Skeletal muscle tissue (tissue), 4 donors: ENCODE measurements around the gene NEUROD1. TPM values are rescaled to one million over a fixed set of nuclear protein-coding genes. Genes with fewer than 3 reads are reported as not detected.
"Not testable (repeated sequence)": the region's sequence is repeated elsewhere in the genome, so short reads cannot be mapped to it uniquely, and the experiment has no call there.

Experiments used
- H3K27ac ChIP-seq: one replicate; pipeline ENCODE4 v1.7.0; 2013; ENCODE audit warnings: mild to moderate bottlenecking, low read depth, low read length, inconsistent platforms
- H3K27me3 ChIP-seq, 3 donors: one replicate each; pipeline ENCODE4 v1.7.0; 2013; ENCODE audit warnings: low read length in 3 of 3; ENCODE audit not compliant: control insufficient read depth in 3 of 3, insufficient read depth in 3 of 3
- H3K36me3 ChIP-seq, 3 donors: one replicate each; pipeline ENCODE4 v1.7.0; 2013; ENCODE audit warnings: low read length in 3 of 3; ENCODE audit not compliant: control insufficient read depth in 3 of 3, insufficient read depth in 3 of 3
- H3K4me1 ChIP-seq, 3 donors: one replicate each; pipeline ENCODE4 v1.7.0; 2013; ENCODE audit warnings: low read length in 3 of 3, mild to moderate bottlenecking in 3 of 3; ENCODE audit not compliant: control insufficient read depth in 3 of 3, insufficient read depth in 3 of 3
- H3K4me3 ChIP-seq, 3 donors: one replicate each; pipeline ENCODE4 v1.7.0; 2013; ENCODE audit warnings: low read length in 3 of 3
- H3K9ac ChIP-seq, 3 donors: one replicate each; pipeline ENCODE4 v1.7.0; 2013; ENCODE audit warnings: low read length in 3 of 3, mild to moderate bottlenecking in 3 of 3, moderate library complexity in 2 of 3, low read depth in 1 of 3
- H3K9me3 ChIP-seq, 3 donors: one replicate each; pipeline ENCODE4 v1.7.0; 2013; ENCODE audit warnings: low read length in 3 of 3; ENCODE audit not compliant: control insufficient read depth in 3 of 3
- total RNA-seq: library from RNA; depleted of rRNA; stranded (reverse); fragments of >200 nt; gene quantifications from one replicate; pipeline ENCODE4 v1.2.3, GENCODE V29; 2014
- donor health status: Osteomylitis.

The NEUROD1 gene
- not detected for total RNA-seq

- Histone ChIP-seq H3K27ac (no peak within 1 kb of the TSS), H3K27me3 (peaks cover 74 to 76% (median 74%) of the 10 kb centered on the region in 3 donors), H3K9ac (no peak within 1 kb of the TSS), H3K36me3 (no peaks in the 10 kb centered on the region), H3K4me1 (peaks cover 0 to 19% (median 11%) of the 10 kb centered on the region in 3 donors), H3K9me3 (peaks cover 0 to 3% (median 0%) of the 10 kb centered on the region in 3 donors), H3K4me3 (peak within 1 kb of the TSS; percentile 1 to 49 (median 2))
Measured at GRCh38 chr2:181680055-181680936, at the start of gene NEUROD1. Gene NEUROD1 (minus strand): TSS chr2:181680517. CDS start chr2:181678860, 1,657 bp downstream.

- H3K9ac ChIP-seq, result no peak overlapping the region
- H3K4me1 ChIP-seq, result no peaks in the 10 kb centered on the region
- no peaks in the 10 kb centered on the region for H3K9me3 ChIP-seq
- H3K36me3 ChIP-seq, result no peaks in the 10 kb centered on the region
- H3K27me3 ChIP-seq, result no peaks in the 10 kb centered on the region
- H3K27ac ChIP-seq, result no peak overlapping the region
- H3K4me3 ChIP-seq, result no peak overlapping the region
Measured at GRCh38 chr2:181725476-181725875, 45.2 kb upstream of the NEUROD1 start.

GRCh38 chr2:181724662-181725061 is 44.3 kb upstream of the NEUROD1 start:
- Histone ChIP-seq H3K27ac (no peak overlapping the region), H3K4me3 (no peak overlapping the region), H3K4me1 (no peaks in the 10 kb centered on the region), H3K9ac (no peak overlapping the region), H3K36me3 (no peaks in the 10 kb centered on the region), H3K9me3 (no peaks in the 10 kb centered on the region), H3K27me3 (no peaks in the 10 kb centered on the region)

GRCh38 chr2:181723731-181724130 is 43.4 kb upstream of the NEUROD1 start:
- Histone ChIP-seq H3K4me3 (no peak overlapping the region), H3K9me3 (no peaks in the 10 kb centered on the region), H3K36me3 (no peaks in the 10 kb centered on the region), H3K27me3 (no peaks in the 10 kb centered on the region), H3K4me1 (no peaks in the 10 kb centered on the region), H3K9ac (no peak overlapping the region), H3K27ac (no peak overlapping the region)

GRCh38 chr2:181715033-181715630 is 34.8 kb upstream of the NEUROD1 start:
- no peaks in the 10 kb centered on the region for H3K36me3 ChIP-seq
- H3K27ac ChIP-seq, result no peak overlapping the region
- H3K27me3 ChIP-seq, result no peaks in the 10 kb centered on the region
- H3K9ac ChIP-seq, result no peak overlapping the region
- no peak overlapping the region for H3K4me3 ChIP-seq
- no peaks in the 10 kb centered on the region for H3K9me3 ChIP-seq
- H3K4me1 ChIP-seq, result no peaks in the 10 kb centered on the region

GRCh38 chr2:181711051-181711450 is 30.7 kb upstream of the NEUROD1 start:
- H3K4me3 ChIP-seq, H3K36me3 ChIP-seq, H3K9me3 ChIP-seq, H3K27me3 ChIP-seq, H3K9ac ChIP-seq, H3K27ac ChIP-seq, H3K4me1 ChIP-seq: not testable (repeated sequence)

GRCh38 chr2:181702519-181702918 is 22.2 kb upstream of the NEUROD1 start:
- not testable (repeated sequence) for H3K27me3 ChIP-seq, H3K27ac ChIP-seq, H3K36me3 ChIP-seq, H3K4me1 ChIP-seq, H3K9ac ChIP-seq, H3K9me3 ChIP-seq, H3K4me3 ChIP-seq

GRCh38 chr2:181698223-181698622 is 17.9 kb upstream of the NEUROD1 start:
- no peaks in the 10 kb centered on the region for H3K27me3 ChIP-seq
- no peak overlapping the region for H3K27ac ChIP-seq
- H3K4me1 ChIP-seq, result no peaks in the 10 kb centered on the region
- H3K9ac ChIP-seq, result no peak overlapping the region
- H3K9me3 ChIP-seq, result no peaks in the 10 kb centered on the region
- no peaks in the 10 kb centered on the region for H3K36me3 ChIP-seq
- H3K4me3 ChIP-seq, result no peak overlapping the region

- no peak overlapping the region for H3K9ac ChIP-seq
- H3K36me3 ChIP-seq, result no peaks in the 10 kb centered on the region
- H3K27ac ChIP-seq, result no peak overlapping the region
- H3K4me1 ChIP-seq, result no peaks in the 10 kb centered on the region
- no peaks in the 10 kb centered on the region for H3K9me3 ChIP-seq
- no peaks in the 10 kb centered on the region for H3K27me3 ChIP-seq
- no peak overlapping the region for H3K4me3 ChIP-seq
Measured at GRCh38 chr2:181697571-181697970, 17.3 kb upstream of the NEUROD1 start.

GRCh38 chr2:181697126-181697525 is 16.8 kb upstream of the NEUROD1 start:
- H3K9me3 ChIP-seq, result no peaks in the 10 kb centered on the region
- H3K27ac ChIP-seq, result no peak overlapping the region
- H3K27me3 ChIP-seq, result no peaks in the 10 kb centered on the region
- H3K36me3 ChIP-seq, result no peaks in the 10 kb centered on the region
- no peak overlapping the region for H3K4me3 ChIP-seq
- no peaks in the 10 kb centered on the region for H3K4me1 ChIP-seq
- H3K9ac ChIP-seq, result no peak overlapping the region
